Measurements from ENCODE around the gene RAMP2. TPM values are rescaled to one million over a fixed set of nuclear protein-coding genes. Genes with fewer than 3 reads are reported as not detected.
A peak's percentile ranks its signal among the peaks of the same experiment; 100 is the strongest.

RAMP2 gene
- total RNA-seq, 2 donors from 2014 or later, result 3.5 to 8.4 TPM

DNA sequence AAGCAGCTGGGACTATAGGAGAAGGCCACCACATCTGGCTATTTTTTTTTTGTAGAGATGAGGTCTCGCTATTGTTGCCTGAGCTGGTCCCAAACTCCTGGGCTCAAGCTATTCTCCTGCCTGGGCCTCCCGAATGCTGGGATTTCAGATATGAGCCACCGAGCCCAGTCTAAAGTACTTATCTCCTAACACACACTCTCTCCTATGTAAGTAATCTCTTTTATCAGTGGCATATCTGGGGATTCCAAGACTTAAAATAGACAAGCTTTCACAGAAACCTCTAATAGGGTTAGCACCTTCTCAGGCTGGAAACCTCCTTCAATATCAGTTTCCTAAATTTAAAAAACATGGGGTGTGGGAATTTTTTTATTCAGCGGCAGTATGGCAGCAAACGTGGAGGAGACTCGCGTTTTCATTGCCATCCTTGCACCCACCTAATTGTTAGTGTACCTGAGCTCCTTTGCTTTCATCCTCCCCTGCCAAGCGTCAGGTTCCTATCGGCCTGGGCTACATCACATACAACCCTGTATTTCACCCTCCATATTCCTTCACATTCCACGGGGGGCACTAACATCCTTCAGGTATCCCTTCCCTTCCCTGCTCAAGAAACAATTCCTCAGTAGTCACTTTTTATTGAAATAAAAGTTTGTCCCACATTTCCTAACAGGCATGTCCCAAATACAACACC, 17.3 kb upstream of the RAMP2 start:
- intact Hi-C loops (cut with DNase I), result no loop called here
- H3K27me3 ChIP-seq, result no peaks in the 10 kb centered on the region
- peak overlapping the region; percentile 83 to 89 for H3K9ac ChIP-seq (ENCODE audit: low read depth in 2 of 2, low read length in 2 of 2)
- peak overlapping the region; percentile 75 for H3K27ac ChIP-seq
- DNase-seq, result no peak
- H3K36me3 ChIP-seq, result no peaks in the 10 kb centered on the region
- H3K9me3 ChIP-seq, result no peaks in the 10 kb centered on the region
- peak overlapping the region; percentile 67 for H3K4me3 ChIP-seq
- H3K4me1 ChIP-seq, result no peaks in the 10 kb centered on the region
- no peak for TF ChIP-seq CTCF (IDR thresholded peaks at IDR 0.05)

DNA sequence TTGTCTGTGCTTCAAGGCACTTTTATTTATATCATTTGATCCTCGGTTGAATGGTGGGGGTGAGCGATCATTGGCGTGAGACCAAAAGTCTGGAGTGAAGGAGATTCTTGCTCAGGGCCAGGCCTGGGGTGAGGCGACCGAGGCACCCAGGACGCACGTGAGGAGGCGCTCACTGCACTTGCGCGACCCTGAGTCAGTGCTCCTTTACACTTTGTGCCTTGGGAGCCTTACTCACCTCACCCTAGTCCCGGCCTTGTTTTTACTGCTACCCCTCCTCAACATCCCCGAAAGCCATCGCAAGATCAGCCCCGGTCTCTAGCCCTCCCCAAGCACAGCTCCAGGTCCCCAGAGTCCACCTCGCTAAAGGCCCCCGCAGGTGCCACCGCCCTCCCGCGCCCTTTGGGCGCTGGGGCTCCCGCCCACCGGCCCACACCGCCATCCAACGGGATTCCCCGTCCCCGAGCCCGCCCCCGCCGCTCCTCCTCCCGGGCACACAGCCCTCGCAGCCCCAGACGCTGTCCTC, 16.7 kb upstream of the RAMP2 start:
- no peaks in the 10 kb centered on the region for H3K36me3 ChIP-seq
- H3K4me1 ChIP-seq, result no peaks in the 10 kb centered on the region
- TF ChIP-seq CTCF (IDR thresholded peaks at IDR 0.05), result no peak
- no peaks in the 10 kb centered on the region for H3K9me3 ChIP-seq
- no peaks in the 10 kb centered on the region for H3K27me3 ChIP-seq
- H3K27ac ChIP-seq, result peak overlapping the region; percentile 75
- intact Hi-C loops (cut with DNase I), result no loop called here
- peak; percentile 79 for DNase-seq
- peak overlapping the region; percentile 83 to 89 for H3K9ac ChIP-seq (ENCODE audit: low read depth in 2 of 2, low read length in 2 of 2)
- H3K4me3 ChIP-seq, result peak overlapping the region; percentile 67

- no peaks in the 10 kb centered on the region for H3K4me1 ChIP-seq
- intact Hi-C loops (cut with DNase I), result no loop called here
- DNase-seq, result peak; percentile 89
These were observed 16.0 kb upstream of the RAMP2 start, which contains the start of gene EZH1 for GRCh38 chr17:42744806-42745617. Gene EZH1 (minus strand): TSS chr17:42745040. CDS start chr17:42728941, 16,099 bp downstream.

GRCh38 chr17:42748202-42748907, 12.7 kb upstream of the RAMP2 start:
- intact Hi-C loops (cut with DNase I), result no loop called here
- TF ChIP-seq CTCF (IDR thresholded peaks at IDR 0.05), result no peak
- H3K4me3 ChIP-seq, result no peak overlapping the region
- no peak for DNase-seq
- H3K36me3 ChIP-seq, result no peaks in the 10 kb centered on the region
- H3K9me3 ChIP-seq, result no peaks in the 10 kb centered on the region
- H3K9ac ChIP-seq (ENCODE audit: low read depth in 2 of 2, low read length in 2 of 2), result no peak overlapping the region
- no peaks in the 10 kb centered on the region for H3K27me3 ChIP-seq
- no peaks in the 10 kb centered on the region for H3K4me1 ChIP-seq
- no peak overlapping the region for H3K27ac ChIP-seq

More at GRCh38 chr17:42744806-42745617, 16.0 kb upstream of the RAMP2 start, which contains the start of gene EZH1:
- no peaks in the 10 kb centered on the region for H3K36me3 ChIP-seq
- H3K9me3 ChIP-seq, result no peaks in the 10 kb centered on the region
- peak within 1 kb of the TSS; percentile 75 for H3K27ac ChIP-seq
- no peak for TF ChIP-seq CTCF (IDR thresholded peaks at IDR 0.05)
- peak within 1 kb of the TSS; percentile 83 to 89 for H3K9ac ChIP-seq (ENCODE audit: low read depth in 2 of 2, low read length in 2 of 2)
- no peaks in the 10 kb centered on the region for H3K27me3 ChIP-seq
- peak within 1 kb of the TSS; percentile 67 for H3K4me3 ChIP-seq

All from colonic mucosa (tissue), 4 donors.